Measurements from ENCODE around the gene COL18A1. TPM values are rescaled to one million over a fixed set of nuclear protein-coding genes. Genes with fewer than 3 reads are reported as not detected.
A peak's percentile ranks its signal among the peaks of the same experiment; 100 is the strongest.

Gene COL18A1
- total and polyA plus RNA-seq, 2 donors (not counting 1 experiment from before 2014, with no cell fraction given), result 15.6 to 24.7 TPM

DNA sequence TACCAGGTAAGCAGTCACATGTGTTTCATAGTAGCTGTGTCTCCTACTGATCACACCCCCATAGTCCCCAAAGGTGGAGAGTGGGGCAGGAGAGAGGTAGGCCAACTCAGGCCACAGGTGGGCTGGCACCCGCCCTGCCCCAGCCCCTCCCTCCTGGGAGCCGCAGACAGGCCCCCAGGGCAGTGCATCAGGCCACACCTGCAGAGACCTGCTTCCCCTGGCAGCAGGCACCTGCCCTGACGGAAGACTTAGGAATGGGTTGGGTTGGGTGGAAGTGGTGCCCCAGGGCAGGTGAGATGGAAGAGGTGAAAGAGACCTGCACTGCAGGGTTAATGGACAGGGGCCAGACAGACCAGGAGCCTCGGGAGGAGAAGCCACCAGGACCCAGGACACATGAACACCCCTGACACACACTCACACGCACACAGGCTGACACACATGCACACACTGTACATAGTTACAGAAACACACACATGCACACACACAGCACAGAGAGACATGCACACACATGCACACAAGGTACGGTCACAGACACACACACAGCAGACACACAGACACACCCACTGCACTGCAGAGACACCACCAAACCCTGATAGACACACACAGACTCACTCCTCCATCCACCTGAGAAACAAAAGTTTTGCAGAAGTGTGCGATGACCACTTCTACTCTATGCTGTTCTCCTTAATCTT, 1.7 kb upstream of the COL18A1 start:
- peaks cover 0 to 57% (median 32%) of the 10 kb centered on the region in 4 experiments for H3K27me3 ChIP-seq (replicated peaks in 1 of 4; ENCODE audit: control extremely low read depth in 1 of 4, control insufficient read depth in 3 of 4, insufficient read depth in 4 of 4, low read length in 3 of 4)
- no peak overlapping the region for H3K4me3 ChIP-seq (ENCODE audit: control extremely low read depth in 1 of 5, extremely low read depth in 1 of 5, insufficient read depth in 1 of 5, low read depth in 2 of 5, low read length in 4 of 5)
- H3K9ac ChIP-seq (ENCODE audit: low read length), result no peak overlapping the region
- peaks cover 16% of the 10 kb centered on the region for H3K4me1 Mint-ChIP-seq
- DNase-seq (no peak), ATAC-seq (ENCODE audit: low read depth) (no peak)
- H3K4me2 ChIP-seq (replicated peaks; ENCODE audit: low read depth, low read length, poor library complexity, severe bottlenecking), result no peak overlapping the region
- H3K9me3 Mint-ChIP-seq (ENCODE audit: insufficient read depth), result peaks cover 4% of the 10 kb centered on the region
- H3K27me3 Mint-ChIP-seq, result peaks cover 67% of the 10 kb centered on the region
- TF ChIP-seq, protein P1, sequence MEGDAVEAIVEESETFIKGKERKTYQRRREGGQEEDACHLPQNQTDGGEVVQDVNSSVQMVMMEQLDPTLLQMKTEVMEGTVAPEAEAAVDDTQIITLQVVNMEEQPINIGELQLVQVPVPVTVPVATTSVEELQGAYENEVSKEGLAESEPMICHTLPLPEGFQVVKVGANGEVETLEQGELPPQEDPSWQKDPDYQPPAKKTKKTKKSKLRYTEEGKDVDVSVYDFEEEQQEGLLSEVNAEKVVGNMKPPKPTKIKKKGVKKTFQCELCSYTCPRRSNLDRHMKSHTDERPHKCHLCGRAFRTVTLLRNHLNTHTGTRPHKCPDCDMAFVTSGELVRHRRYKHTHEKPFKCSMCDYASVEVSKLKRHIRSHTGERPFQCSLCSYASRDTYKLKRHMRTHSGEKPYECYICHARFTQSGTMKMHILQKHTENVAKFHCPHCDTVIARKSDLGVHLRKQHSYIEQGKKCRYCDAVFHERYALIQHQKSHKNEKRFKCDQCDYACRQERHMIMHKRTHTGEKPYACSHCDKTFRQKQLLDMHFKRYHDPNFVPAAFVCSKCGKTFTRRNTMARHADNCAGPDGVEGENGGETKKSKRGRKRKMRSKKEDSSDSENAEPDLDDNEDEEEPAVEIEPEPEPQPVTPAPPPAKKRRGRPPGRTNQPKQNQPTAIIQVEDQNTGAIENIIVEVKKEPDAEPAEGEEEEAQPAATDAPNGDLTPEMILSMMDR (IDR thresholded peaks at IDR 0.05), result no peak
- TF ChIP-seq EZH2 (IDR thresholded peaks at IDR 0.05; ENCODE audit: borderline replicate concordance, insufficient read depth, low read depth, low read length, poor library complexity, severe bottlenecking), result no peak
- H3K27ac Mint-ChIP-seq, result no peak overlapping the region
- H3K9me3 ChIP-seq (ENCODE audit: control extremely low read depth in 1 of 3, control insufficient read depth in 2 of 3, insufficient read depth in 1 of 3, low read length in 2 of 3), result peaks cover 0 to 33% (median 6%) of the 10 kb centered on the region in 3 donors
- H3K79me2 ChIP-seq (ENCODE audit: control insufficient read depth, insufficient read depth, low read length), result no peaks in the 10 kb centered on the region
- POLR2A ChIA-PET, result no interaction called here
- no peak overlapping the region for H2AFZ ChIP-seq (ENCODE audit: insufficient read depth, low read depth, low read length, poor library complexity, severe bottlenecking)
- H3K4me3 Mint-ChIP-seq, result peak overlapping the region; percentile 91
- H4K20me1 ChIP-seq (ENCODE audit: control insufficient read depth, insufficient read depth, low read length, poor library complexity, severe bottlenecking), result no peaks in the 10 kb centered on the region
- H3K36me3 ChIP-seq (replicated peaks in 1 of 2; ENCODE audit: control extremely low read depth in 1 of 2, control insufficient read depth in 1 of 2, extremely low read depth in 1 of 2, insufficient read depth in 2 of 2, low read length in 1 of 2), result no peaks in the 10 kb centered on the region
- peaks cover 12 to 18% of the 10 kb centered on the region in 2 donors for H3K4me1 ChIP-seq (ENCODE audit: control insufficient read depth in 2 of 2, insufficient read depth in 2 of 2, low read length in 2 of 2)
- 83% methylated on average over 4 of the region's 7 CpGs for WGBS (ENCODE audit: insufficient coverage)
- CTCF ChIA-PET, result no interaction called here
- no peak overlapping the region for H3K27ac ChIP-seq (ENCODE audit: low read length in 2 of 2)
- intact Hi-C loops (cut with micrococcal nuclease), result no loop called here
